Lung (tissue), 12 donors: ENCODE data around the gene IGHMBP2. TPM values are rescaled to one million over a fixed set of nuclear protein-coding genes. Genes with fewer than 3 reads are reported as not detected.

ENCODE experiments used
- ATAC-seq: fragments of 200-7000 bp; cut with Tn5 transposase; one replicate; pipeline ENCODE4 v1.9.1; 2020; ENCODE audit warnings: moderate number of reproducible peaks; ENCODE audit not compliant: insufficient read depth, low FRiP score
- DNase-seq, 3 donors: peaks; one replicate each; pipeline ENCODE4 v3.0.0-alpha.2; 2013 to 2017
- H3K27ac ChIP-seq, 2 donors: one replicate each; pipeline ENCODE4 v1.5.1; 2013; ENCODE audit warnings: mild to moderate bottlenecking in 2 of 2, moderate library complexity in 2 of 2, control low read depth in 1 of 2, inconsistent platforms in 1 of 2, low read depth in 1 of 2, low read length in 1 of 2
- H3K27me3 ChIP-seq, 3 donors: one replicate each; pipeline ENCODE4 v1.5.1; 2013; ENCODE audit warnings: low read length in 2 of 3; ENCODE audit not compliant: control insufficient read depth in 3 of 3, insufficient read depth in 3 of 3
- H3K36me3 ChIP-seq, 4 donors: one replicate each; pipeline ENCODE4 v1.5.1; 2013; ENCODE audit warnings: low read length in 4 of 4, mild to moderate bottlenecking in 1 of 4, moderate library complexity in 1 of 4; ENCODE audit not compliant: control insufficient read depth in 4 of 4, insufficient read depth in 4 of 4
- H3K4me1 ChIP-seq, 5 donors: one replicate each; pipeline ENCODE4 v1.5.1; 2013; ENCODE audit warnings: low read length in 5 of 5, mild to moderate bottlenecking in 2 of 5, moderate library complexity in 1 of 5; ENCODE audit not compliant: control insufficient read depth in 5 of 5, insufficient read depth in 5 of 5
- H3K4me3 ChIP-seq: one replicate; pipeline ENCODE4 v1.5.1; 2013; ENCODE audit warnings: mild to moderate bottlenecking, control low read depth, moderate library complexity
- H3K9ac ChIP-seq, 2 donors: one replicate each; pipeline ENCODE4 v1.5.1; 2013; ENCODE audit warnings: low read length in 2 of 2, control low read depth in 1 of 2; ENCODE audit not compliant: insufficient read depth in 1 of 2
- H3K9me3 ChIP-seq, 4 donors: one replicate each; pipeline ENCODE4 v1.5.1; 2013; ENCODE audit warnings: low read length in 3 of 4, mild to moderate bottlenecking in 1 of 4, moderate library complexity in 1 of 4; ENCODE audit not compliant: control insufficient read depth in 4 of 4, insufficient read depth in 3 of 4
- CTCF ChIP-seq: IDR thresholded peaks from 2 replicates; pipeline ENCODE4 v1.5.1; 2012; ENCODE audit warnings: mild to moderate bottlenecking; ENCODE audit errors: control extremely low read depth, extremely low read depth
- WGBS, 2 donors: extraction: QIAGEN DNeasy Blood & Tissue Kit; methylation state at CpG; one replicate each; pipeline ENCODE4 v1.1.7; 2013; 5-methylcytosine and 5-hydroxymethylcytosine counted together
- polyA plus RNA-seq, 2 donors: library from polyadenylated mRNA; stranded (reverse); fragments of 200-250 nt; gene quantifications; one replicate each; pipeline ENCODE4 v1.2.1, GENCODE V29; 2013
- total RNA-seq, 2 donors: library from RNA; depleted of rRNA in 1 of 2; stranded (reverse); fragments of >200 nt in 1 of 2; gene quantifications; one replicate each; pipeline ENCODE4 v1.2.1, GENCODE V29; 2014 to 2021
- donor health status: control.
- donor health status: control.
- donor health status: Bipolar disorder and iron deficiency.
- donor health status: healthy.
- donor health status: DM: yes; HTN: yes; CAD: no.

Gene IGHMBP2
- total and polyA plus RNA-seq, 4 donors: 12.4 to 21.0 (median 17.6) TPM

- H3K36me3 ChIP-seq: peaks cover 5 to 23% (median 10%) of the 10 kb centered on the region in 4 donors
- H3K4me1 ChIP-seq: peaks cover 0 to 7% (median 0%) of the 10 kb centered on the region in 5 donors
- no peaks in the 10 kb centered on the region for H3K9me3 ChIP-seq
- 73 to 82% methylated on average over 18 of the region's 18 CpGs for WGBS, 2 donors
- H3K9ac ChIP-seq: no peak overlapping the region
- ATAC-seq: no peak
- no peaks in the 10 kb centered on the region for H3K27me3 ChIP-seq
- peak in 2 of 3 donors; percentile 26 to 34 for DNase-seq
- H3K4me3 ChIP-seq: no peak overlapping the region
- no peak for TF ChIP-seq CTCF
- peak overlapping the region in 1 of 2 donors; percentile 49 for H3K27ac ChIP-seq
Observed at GRCh38 chr11:68889948-68890446, 13.7 kb upstream of the IGHMBP2 start.

DNA sequence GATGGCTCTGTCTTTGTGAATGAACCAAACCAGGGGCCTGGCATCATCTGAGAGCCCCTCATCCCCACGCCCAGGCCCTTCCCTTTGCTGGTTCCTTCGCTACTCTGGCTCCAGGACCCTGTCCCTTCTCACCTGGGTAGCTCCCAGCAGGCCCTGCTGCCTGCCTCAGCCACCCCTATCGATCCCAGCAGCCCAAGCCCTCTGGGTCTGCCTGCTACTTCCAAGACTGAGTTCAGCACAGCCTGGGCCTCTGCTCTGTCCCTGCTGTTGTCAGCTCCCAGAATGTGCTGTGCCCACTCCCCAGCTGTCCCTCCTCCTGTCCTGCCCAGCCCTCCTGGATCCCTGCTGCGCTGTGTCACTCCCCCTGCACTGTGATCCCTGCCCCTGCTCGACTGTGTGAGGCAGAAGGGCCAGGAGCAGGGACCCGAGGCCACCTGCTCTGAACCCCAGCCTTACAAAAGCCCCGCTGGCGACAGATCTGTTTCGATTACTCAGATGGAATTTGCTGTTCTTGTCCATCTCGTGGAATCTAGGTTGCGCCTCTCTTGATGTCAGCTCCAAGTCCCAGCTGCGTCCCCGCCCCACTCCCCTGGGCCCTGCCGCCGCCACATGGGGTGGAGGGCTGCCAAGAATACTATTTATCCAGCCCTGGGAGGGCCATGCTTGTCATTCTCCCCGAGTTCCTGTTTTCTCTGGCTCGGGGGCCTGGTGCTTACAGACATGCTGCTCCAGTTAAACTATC lies 13.0 kb upstream of the IGHMBP2 start:
- no peak overlapping the region for H3K4me3 ChIP-seq
- peaks cover 7 to 25% (median 11%) of the 10 kb centered on the region in 4 donors for H3K36me3 ChIP-seq
- H3K4me1 ChIP-seq: peaks cover 0 to 7% (median 0%) of the 10 kb centered on the region in 5 donors
- DNase-seq (peak; percentile 59 to 65 (median 63)), ATAC-seq (no peak)
- WGBS, 2 donors: 50 to 54% methylated on average over 17 of the region's 17 CpGs
- no peaks in the 10 kb centered on the region for H3K27me3 ChIP-seq
- H3K9ac ChIP-seq: no peak overlapping the region
- no peaks in the 10 kb centered on the region for H3K9me3 ChIP-seq
- TF ChIP-seq CTCF: no peak
- peak overlapping the region; percentile 42 to 49 for H3K27ac ChIP-seq

DNA sequence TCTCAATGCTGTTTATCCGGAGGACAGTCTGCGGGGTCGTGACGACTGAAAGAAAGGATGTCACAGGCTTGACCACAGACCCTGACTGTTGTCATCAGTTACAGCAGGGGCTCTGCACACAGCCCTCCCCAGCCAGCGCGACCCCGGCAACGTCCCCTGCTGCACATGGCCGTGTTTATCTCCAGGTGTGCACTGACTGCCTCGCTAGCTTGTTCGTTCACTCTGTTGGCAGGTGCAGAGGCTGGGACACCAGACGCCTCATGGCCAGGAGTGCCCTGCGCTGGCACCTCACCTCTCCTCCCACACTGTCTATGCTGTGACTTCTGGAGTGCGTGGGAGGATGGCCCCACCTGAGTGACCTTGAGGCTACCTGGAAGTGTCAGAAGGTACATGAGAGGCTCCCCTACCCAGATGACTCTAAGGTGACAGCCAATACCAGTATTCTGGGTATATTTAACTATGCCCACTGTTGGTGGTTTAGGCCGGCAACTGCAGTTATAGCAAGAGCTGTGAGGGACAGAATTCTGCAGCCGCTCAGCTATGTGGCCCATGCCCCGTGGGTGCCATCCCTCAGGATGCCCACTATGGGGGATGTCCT lies 12.2 kb upstream of the IGHMBP2 start:
- DNase-seq (no peak), ATAC-seq (no peak)
- H3K27me3 ChIP-seq: no peaks in the 10 kb centered on the region
- no peak for TF ChIP-seq CTCF
- H3K9ac ChIP-seq: no peak overlapping the region
- 66 to 73% methylated on average over 17 of the region's 17 CpGs for WGBS, 2 donors
- no peaks in the 10 kb centered on the region for H3K9me3 ChIP-seq
- H3K27ac ChIP-seq: no peak overlapping the region
- H3K36me3 ChIP-seq: peaks cover 12 to 31% (median 15%) of the 10 kb centered on the region in 4 donors
- H3K4me3 ChIP-seq: no peak overlapping the region
- H3K4me1 ChIP-seq: peaks cover 0 to 7% (median 0%) of the 10 kb centered on the region in 5 donors
